SIG-M5 (cell line): ENCODE measurements around the gene USP47.

ENCODE experiments used
- DNase-seq: peaks from one replicate; lab custom pipeline; 2025; lab: John Stamatoyannopoulos, UW

USP47 gene

DNA sequence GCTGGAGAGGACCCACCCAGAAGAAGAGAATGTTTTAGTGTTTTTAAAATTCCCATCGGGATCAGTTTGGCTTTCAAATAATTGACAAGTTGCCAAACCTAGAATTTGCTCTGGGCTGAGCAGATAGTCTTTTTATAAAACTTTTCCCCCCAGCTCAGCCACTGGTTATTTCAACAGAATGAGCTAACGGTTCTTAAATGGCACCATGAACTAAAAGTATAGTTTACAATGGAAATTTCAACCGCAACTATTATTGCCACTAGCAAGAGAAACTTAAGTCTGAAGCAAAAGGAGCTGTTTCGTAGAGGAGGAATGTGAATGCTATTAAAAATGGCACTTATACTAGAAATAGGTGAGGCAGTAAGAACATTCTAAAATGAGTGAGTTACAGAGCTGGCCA, 163.3 kb downstream of the USP47 start:
- DNase-seq = no peak

DNA sequence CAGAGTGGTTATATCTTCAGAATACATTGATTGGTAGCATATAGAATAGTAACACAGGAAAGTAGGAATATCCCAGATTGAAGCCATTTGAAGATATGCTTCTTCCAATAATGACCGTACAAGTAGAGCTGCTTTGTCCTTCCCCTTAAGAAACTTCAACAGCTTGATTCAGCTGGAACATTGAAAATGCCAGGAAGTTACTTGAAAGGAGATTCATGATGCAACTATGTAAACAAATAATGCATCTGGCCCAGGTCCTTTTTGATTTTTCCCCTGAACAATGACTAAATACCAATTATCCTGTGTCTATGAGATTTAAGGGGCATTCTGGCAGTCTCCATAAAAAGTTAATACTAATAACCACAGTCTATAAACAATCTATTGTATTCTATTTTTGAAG, 163.7 kb downstream of the USP47 start:
- DNase-seq = no peak

- no peak for DNase-seq
Observed at GRCh38 chr11:12006552-12007229, 164.9 kb downstream of the USP47 start.

DNA sequence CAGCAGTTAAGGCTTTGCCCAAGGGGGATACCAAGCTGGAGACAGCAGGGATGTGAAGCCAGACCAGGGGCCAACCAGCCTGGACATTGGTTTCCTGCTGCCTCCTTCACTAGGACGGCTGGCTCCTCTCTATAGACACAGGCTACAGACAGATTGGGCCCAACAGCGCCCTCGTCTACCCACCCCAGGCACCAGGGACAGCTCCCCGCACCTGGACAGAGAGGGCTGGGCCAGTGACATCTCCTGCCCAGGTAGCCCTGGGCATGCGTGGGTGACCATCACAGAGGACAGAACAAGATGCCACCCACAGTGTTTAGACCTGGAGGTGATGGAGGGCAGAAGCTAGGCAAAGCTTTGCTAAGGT, 165.4 kb downstream of the USP47 start:
- no peak for DNase-seq

GRCh38 chr11:12007769-12008737, 166.3 kb downstream of the USP47 start, which contains the start of gene DKK3:
TSS of gene DKK3 (minus strand) at chr11:12008626. CDS start at chr11:12008582, 44 bp downstream.
- DNase-seq = no peak
